HCT116 (cell line): ENCODE measurements around the gene TLR1.

Experiments used
- RAD21 ChIP-seq: IDR thresholded peaks from 2 replicates; pipeline ENCODE4 v1.6.1; 2012; ENCODE audit warnings: low read depth, mild to moderate bottlenecking
- TF ChIP-seq, protein P1 (sequence below), 3 experiments: fragments of 200-600 bp in 1 of 3; sonication (generic) in 1 of 3; IDR thresholded peaks in 2 of 3; conservative IDR thresholded peaks in 1 of 3; 2 replicates each; pipeline ENCODE4 v1.5.1; 2012 to 2017; ENCODE audit warnings: low read depth in 2 of 3, low read length in 2 of 3, antibody characterized with exemption in 1 of 3, borderline replicate concordance in 1 of 3, control low read depth in 1 of 3, mild to moderate bottlenecking in 1 of 3, mixed read lengths in 1 of 3, mixed run types in 1 of 3, moderate library complexity in 1 of 3; ENCODE audit not compliant: insufficient read depth in 1 of 3
- TF ChIP-seq, protein P2 (sequence below): IDR thresholded peaks from 2 replicates; pipeline ENCODE4 v1.6.1; 2012

DNA sequence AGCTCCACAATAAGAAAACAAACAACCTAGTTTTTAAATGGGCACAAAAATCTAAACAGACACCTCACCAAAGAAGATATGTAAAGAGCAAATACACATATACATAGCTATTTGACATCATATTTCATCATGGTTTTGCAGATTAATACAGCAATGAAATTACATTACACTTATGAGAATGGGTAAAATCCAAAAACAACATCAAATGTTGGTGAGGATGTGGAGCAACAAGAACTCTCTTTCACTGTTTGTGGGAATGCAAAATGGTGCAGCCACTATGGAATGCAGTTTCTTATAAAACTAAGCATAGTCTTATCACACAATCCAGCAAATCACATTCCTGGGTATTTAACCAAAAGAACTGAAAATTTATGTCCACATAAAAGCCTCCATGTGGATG is 27.1 kb upstream of the TLR1 start:
- TF ChIP-seq, protein P1, sequence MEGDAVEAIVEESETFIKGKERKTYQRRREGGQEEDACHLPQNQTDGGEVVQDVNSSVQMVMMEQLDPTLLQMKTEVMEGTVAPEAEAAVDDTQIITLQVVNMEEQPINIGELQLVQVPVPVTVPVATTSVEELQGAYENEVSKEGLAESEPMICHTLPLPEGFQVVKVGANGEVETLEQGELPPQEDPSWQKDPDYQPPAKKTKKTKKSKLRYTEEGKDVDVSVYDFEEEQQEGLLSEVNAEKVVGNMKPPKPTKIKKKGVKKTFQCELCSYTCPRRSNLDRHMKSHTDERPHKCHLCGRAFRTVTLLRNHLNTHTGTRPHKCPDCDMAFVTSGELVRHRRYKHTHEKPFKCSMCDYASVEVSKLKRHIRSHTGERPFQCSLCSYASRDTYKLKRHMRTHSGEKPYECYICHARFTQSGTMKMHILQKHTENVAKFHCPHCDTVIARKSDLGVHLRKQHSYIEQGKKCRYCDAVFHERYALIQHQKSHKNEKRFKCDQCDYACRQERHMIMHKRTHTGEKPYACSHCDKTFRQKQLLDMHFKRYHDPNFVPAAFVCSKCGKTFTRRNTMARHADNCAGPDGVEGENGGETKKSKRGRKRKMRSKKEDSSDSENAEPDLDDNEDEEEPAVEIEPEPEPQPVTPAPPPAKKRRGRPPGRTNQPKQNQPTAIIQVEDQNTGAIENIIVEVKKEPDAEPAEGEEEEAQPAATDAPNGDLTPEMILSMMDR (IDR thresholded peaks at IDR 0.05 in 2 of 3, conservative IDR thresholded peaks at IDR 0.05 in 1 of 3; ENCODE audit: borderline replicate concordance in 1 of 3, insufficient read depth in 1 of 3, low read depth in 2 of 3, low read length in 2 of 3), result no peak
- TF ChIP-seq, protein P2, sequence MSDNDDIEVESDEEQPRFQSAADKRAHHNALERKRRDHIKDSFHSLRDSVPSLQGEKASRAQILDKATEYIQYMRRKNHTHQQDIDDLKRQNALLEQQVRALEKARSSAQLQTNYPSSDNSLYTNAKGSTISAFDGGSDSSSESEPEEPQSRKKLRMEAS, result no peak
- TF ChIP-seq RAD21, result no peak
